Suppressor macrophage treated with lipopolysaccharide for 1 hour (primary cell): Measurements from ENCODE around the gene TNNI2.

Experiments used
- DNase-seq, 3 donors: peaks; one replicate each; pipeline ENCODE4 v3.0.0-alpha.2; 2020 to 2022

The TNNI2 gene

GRCh38 chr11:1822648-1823375 is 16.0 kb upstream of the TNNI2 start:
- no peak for DNase-seq

GRCh38 chr11:1823376-1824220 is 15.2 kb upstream of the TNNI2 start:
- DNase-seq = no peak

DNA sequence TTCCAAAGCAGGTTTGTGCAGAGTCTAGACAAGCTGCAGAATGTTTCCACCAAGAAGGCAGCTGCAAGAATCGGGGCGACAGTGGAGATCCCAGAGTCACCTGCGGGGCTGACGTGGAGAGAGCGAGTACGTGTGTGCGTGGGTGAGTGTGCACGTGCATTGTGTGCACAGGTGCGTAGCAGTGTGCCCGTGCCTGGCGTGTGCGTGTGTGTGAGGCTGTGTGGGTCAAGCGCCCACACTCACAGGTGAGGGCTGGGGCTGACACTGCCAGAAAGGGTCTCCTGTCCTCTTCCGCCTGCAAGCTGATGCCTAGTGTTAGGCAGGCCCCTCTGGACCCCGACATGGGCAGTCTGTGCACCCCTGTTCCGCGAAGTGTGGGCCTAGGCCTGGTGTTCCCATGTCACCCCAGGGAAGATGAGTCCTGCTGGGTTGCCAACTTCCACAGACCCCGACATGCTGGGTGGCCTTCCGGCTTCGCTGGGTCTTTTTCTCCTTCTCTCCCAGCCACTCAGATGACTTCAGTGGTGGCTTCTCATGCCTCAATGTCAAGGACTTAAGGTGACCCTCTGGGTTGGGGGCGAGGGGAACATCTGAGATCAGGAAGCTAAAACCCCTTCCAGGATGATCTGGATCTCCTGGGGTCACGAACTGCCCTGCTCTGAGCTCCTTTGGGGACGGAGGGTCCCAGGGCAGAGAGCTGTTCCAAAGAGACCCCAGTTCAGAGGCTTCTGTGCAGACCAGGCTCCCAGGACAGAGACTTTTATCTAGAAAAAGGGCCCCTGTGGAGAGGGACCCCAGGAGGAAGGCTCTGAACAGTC is 14.4 kb upstream of the TNNI2 start:
- no peak for DNase-seq

- peak; percentile 67 to 86 (median 77) for DNase-seq
Observed at GRCh38 chr11:1825039-1825740, 13.6 kb upstream of the TNNI2 start.

DNA sequence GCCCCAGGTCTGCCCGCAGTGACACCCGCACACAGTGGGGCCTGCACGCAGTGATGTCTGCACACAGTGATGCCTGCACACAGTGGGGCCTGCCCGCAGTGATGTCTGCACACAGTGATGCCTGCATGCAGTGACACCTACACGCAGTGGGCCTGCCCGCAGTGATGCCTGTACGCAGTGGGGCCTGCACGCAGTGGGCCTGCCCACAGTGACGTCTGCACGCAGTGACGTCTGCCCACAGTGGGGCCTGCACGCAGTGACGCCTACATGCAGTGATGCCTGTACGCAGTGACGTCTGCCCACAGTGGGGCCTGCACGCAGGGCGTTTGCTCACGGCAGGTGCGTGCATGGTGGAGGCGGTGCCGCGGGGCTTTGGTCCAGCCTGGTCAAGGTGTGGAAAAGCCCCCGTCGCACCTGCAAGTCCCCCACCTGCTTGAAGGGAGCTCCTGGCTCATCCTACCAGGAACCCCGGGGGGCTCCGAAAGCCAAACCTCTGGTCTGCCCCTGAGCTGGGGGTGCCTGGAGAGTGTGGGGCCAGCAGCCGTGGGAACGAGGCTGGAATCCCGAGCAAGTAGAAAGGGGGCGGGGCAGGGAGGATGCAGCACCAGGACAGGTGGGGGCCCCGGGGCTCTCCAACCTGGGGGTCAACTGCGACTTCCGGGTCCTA is 12.9 kb upstream of the TNNI2 start:
- DNase-seq = no peak

GRCh38 chr11:1826552-1827094 is 12.2 kb upstream of the TNNI2 start:
- DNase-seq = peak in 1 of 3 donors; percentile 27

- no peak for DNase-seq
Observed at GRCh38 chr11:1827095-1827813, 11.5 kb upstream of the TNNI2 start.

DNA sequence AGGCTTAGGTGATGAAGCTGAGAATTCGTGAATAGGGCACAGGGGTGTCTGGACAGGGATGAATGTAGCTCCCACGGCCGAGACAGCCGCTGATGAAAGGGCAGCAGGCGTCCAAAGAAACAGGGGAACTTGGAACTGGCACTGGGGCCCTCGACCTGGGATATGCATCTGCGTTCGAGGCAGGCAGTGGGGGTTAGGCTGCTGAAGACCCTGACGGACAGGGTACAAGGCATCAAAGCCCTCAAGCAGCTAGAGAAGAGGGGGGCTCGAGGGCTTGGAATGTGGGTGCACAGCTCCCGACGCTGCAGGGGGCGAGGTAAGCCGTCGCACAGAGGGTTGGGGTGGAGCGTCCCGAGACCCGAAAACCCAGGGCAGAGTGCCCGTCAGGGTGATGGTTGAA is 10.8 kb upstream of the TNNI2 start:
- DNase-seq = no peak

GRCh38 chr11:1828542-1828941 is 10.2 kb upstream of the TNNI2 start:
- DNase-seq = no peak

- DNase-seq = no peak
Observed at GRCh38 chr11:1829039-1829820, 9.6 kb upstream of the TNNI2 start.

DNA sequence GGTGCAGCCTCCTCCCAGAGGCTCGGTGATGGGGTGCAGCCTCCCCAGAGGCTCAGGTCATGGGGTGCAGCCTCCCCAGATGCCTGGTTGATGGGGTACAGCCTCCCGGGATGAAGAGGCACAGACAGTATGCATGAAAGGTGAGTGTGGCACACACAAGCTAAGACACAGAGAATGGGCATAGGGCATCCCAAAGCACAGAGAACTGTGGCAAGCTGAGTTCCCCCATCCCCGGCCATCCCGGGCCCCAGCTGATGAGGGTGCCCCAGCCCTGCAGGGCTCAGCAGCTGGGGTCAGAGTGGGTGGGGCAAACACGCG is 8.8 kb upstream of the TNNI2 start:
- no peak for DNase-seq

GRCh38 chr11:1830322-1831223 is 8.2 kb upstream of the TNNI2 start:
- no peak for DNase-seq

GRCh38 chr11:1831338-1832210 is 7.2 kb upstream of the TNNI2 start:
- DNase-seq = no peak

- peak; percentile 58 to 81 (median 59) for DNase-seq
Observed at GRCh38 chr11:1832211-1832919, 6.4 kb upstream of the TNNI2 start.

GRCh38 chr11:1832920-1833295 is 5.9 kb upstream of the TNNI2 start:
- DNase-seq = peak in 2 of 3 donors; percentile 39 to 50

DNA sequence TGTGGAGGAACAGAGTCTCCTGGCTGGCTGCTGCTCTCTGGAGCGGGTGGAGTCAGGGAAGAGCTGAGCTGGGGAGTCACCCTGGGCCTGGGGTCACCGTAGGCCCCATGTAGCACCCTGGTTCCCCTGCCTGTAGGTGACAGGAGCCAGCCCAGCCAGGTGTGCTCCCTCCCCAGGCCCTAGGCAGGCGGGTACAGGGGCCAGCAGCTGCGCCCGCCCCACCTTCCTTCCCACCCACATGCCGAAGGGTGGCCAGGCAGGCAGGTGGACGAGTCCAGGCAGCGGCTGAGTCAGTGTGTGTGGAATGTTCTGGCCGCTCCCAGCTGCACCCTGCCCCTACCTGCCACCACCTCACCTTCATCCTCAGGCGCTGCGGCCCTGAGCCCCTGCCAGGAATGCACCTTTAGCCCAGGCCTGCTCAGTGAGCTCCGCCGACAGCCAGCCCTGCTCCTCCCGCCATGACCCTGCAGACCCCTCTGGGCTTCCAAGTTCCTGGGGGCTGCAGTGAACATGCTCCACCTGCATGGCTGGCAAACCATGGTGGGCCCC is 4.6 kb upstream of the TNNI2 start:
- no peak for DNase-seq
